CD4-positive, alpha-beta T cell (primary cell): ENCODE data around the gene ELF5. TPM values are rescaled to one million over a fixed set of nuclear protein-coding genes. Genes with fewer than 3 reads are reported as not detected.

Experiments
- ATAC-seq: fragments of 200-7000 bp; cut with Tn5 transposase; one replicate; pipeline ENCODE4 v1.10.0; 2022; ENCODE audit warnings: mild to moderate bottlenecking; ENCODE audit not compliant: poor library complexity
- CTCF ChIA-PET: fragments of 350-600 bp; sonication (Branson Sonifier 250); formaldehyde crosslinking; loops from one replicate; lab custom pipeline; 2021; ENCODE audit warnings: antibody characterized with exemption, inconsistent platforms; lab: Charles Lee
- POLR2A ChIA-PET: fragments of 350-600 bp; sonication (Branson Sonifier 250); formaldehyde crosslinking; loops from one replicate; lab custom pipeline; 2021; ENCODE audit warnings: antibody characterized with exemption, inconsistent platforms; lab: Charles Lee
- DNase-seq, 14 experiments: peaks; one replicate each; pipeline ENCODE4 v3.0.0-alpha.2; 2013 to 2020; ENCODE audit warnings: mixed read lengths in 2 of 14
- H3K27ac ChIP-seq, 2 donors: one replicate each; pipeline versions ENCODE4 v1.5.1 to v1.7.0; 2013; ENCODE audit warnings: low read length in 2 of 2, low read depth in 1 of 2, mild to moderate bottlenecking in 1 of 2
- H3K27me3 ChIP-seq, 2 experiments: 1 replicate in 1 of 2; 2 replicates in 1 of 2; pipeline versions ENCODE4 v1.6.1 to v1.7.0; 2013; ENCODE audit warnings: low read length in 2 of 2, control low read depth in 1 of 2, mild to moderate bottlenecking in 1 of 2, moderate library complexity in 1 of 2; ENCODE audit not compliant: insufficient read depth in 2 of 2, control insufficient read depth in 1 of 2
- H3K36me3 ChIP-seq: one replicate; pipeline ENCODE4 v1.6.1; 2013; ENCODE audit warnings: low read length, control low read depth; ENCODE audit not compliant: insufficient read depth
- H3K4me1 ChIP-seq: one replicate; pipeline ENCODE4 v1.6.1; 2013; ENCODE audit warnings: low read length, control low read depth; ENCODE audit not compliant: insufficient read depth
- H3K4me3 ChIP-seq: one replicate; pipeline ENCODE4 v1.5.1; 2013; ENCODE audit warnings: mild to moderate bottlenecking, low read length, moderate library complexity
- H3K9me3 ChIP-seq, 2 experiments: 1 replicate in 1 of 2; 2 replicates in 1 of 2; pipeline versions ENCODE4 v1.6.1 to v1.7.0; 2013; ENCODE audit warnings: low read length in 2 of 2, mild to moderate bottlenecking in 2 of 2, control low read depth in 1 of 2, moderate library complexity in 1 of 2; ENCODE audit not compliant: control insufficient read depth in 1 of 2, insufficient read depth in 1 of 2
- H3K27ac Mint-ChIP-seq: one replicate; pipeline ENCODE4 v1.8.0; 2020; ENCODE audit warnings: mixed read lengths
- H3K27me3 Mint-ChIP-seq: one replicate; pipeline ENCODE4 v1.8.0; 2021; ENCODE audit warnings: mixed read lengths
- H3K36me3 Mint-ChIP-seq: one replicate; pipeline ENCODE4 v1.8.0; 2021; ENCODE audit warnings: low read depth, mixed read lengths
- H3K4me1 Mint-ChIP-seq: one replicate; pipeline ENCODE4 v1.8.0; 2021; ENCODE audit warnings: low read depth, mixed read lengths
- H3K4me3 Mint-ChIP-seq: one replicate; pipeline ENCODE4 v1.8.0; 2020; ENCODE audit warnings: mild to moderate bottlenecking, mixed read lengths
- H3K9me3 Mint-ChIP-seq: one replicate; pipeline ENCODE4 v1.8.0; 2020; ENCODE audit warnings: mixed read lengths
- CTCF ChIP-seq: fragments of 200-600 bp; IDR thresholded peaks from one replicate; pipeline ENCODE4 v1.8.0; 2022; ENCODE audit warnings: antibody characterized with exemption, mild to moderate bottlenecking
- intact Hi-C, 2 experiments: fragments of 100-400 bp; cut with DNase I in 1 of 2; cut with micrococcal nuclease in 1 of 2; formaldehyde crosslinking; loops; one replicate each; pipeline versions ENCODE4 v1.15.1 to v1.9.0; 2023 to 2025; cut with DNase I, micrococcal nuclease
- total RNA-seq, 174 experiments: library from RNA in 2 of 174; stranded (reverse) in 2 of 174; gene quantifications; one replicate each; pipeline ENCODE4 v1.2.3 and lab custom pipeline; 2021 to 2026

Gene ELF5
- total RNA-seq, 2 experiments from 2014 or later, result not detected

- no peak overlapping the region for H3K4me3 ChIP-seq
- intact Hi-C loops, result loop anchor here in 1 of 2 experiments (10.0 kb wide), 2 partner anchors 1552 to 1862 kb away; partner anchors contain the start of genes EIF3M and QSER1
- Mint-ChIP-seq H3K36me3 (peaks cover 33% of the 10 kb centered on the region), H3K27me3 (no peaks in the 10 kb centered on the region), H3K4me1 (peaks cover 72% of the 10 kb centered on the region), H3K9me3 (no peaks in the 10 kb centered on the region), H3K4me3 (no peak overlapping the region), H3K27ac (no peak overlapping the region)
- ATAC-seq (no peak), DNase-seq (no peak)
- POLR2A ChIA-PET, result interaction anchor here (1.8 kb wide), 1 partner anchor 342 kb away, joined by 5 read pairs; the partner anchor contains the start of gene NAT10
- no peak for TF ChIP-seq CTCF
- H3K4me1 ChIP-seq, result peaks cover 16% of the 10 kb centered on the region
- H3K9me3 ChIP-seq, result no peaks in the 10 kb centered on the region
- peaks cover 24% of the 10 kb centered on the region for H3K36me3 ChIP-seq
- no peak overlapping the region for H3K27ac ChIP-seq
- H3K27me3 ChIP-seq, result no peaks in the 10 kb centered on the region
- CTCF ChIA-PET, result no interaction called here
Observed at GRCh38 chr11:34447044-34447443, 66.5 kb downstream of the ELF5 start.

- no peaks in the 10 kb centered on the region for H3K27me3 ChIP-seq
- no peak for ATAC-seq
- H3K36me3 Mint-ChIP-seq, result peaks cover 27% of the 10 kb centered on the region
- H3K9me3 ChIP-seq, result no peaks in the 10 kb centered on the region
- no peak for TF ChIP-seq CTCF
- H3K4me1 ChIP-seq, result peaks cover 16% of the 10 kb centered on the region
- no peaks in the 10 kb centered on the region for H3K9me3 Mint-ChIP-seq
- H3K27ac Mint-ChIP-seq, result no peak overlapping the region
- CTCF ChIA-PET, result no interaction called here
- no peak for DNase-seq
- no peaks in the 10 kb centered on the region for H3K27me3 Mint-ChIP-seq
- peaks cover 73% of the 10 kb centered on the region for H3K4me1 Mint-ChIP-seq
- intact Hi-C loops, result loop anchor here in 1 of 2 experiments (10.0 kb wide), 2 partner anchors 1552 to 1862 kb away; partner anchors contain the start of genes EIF3M and QSER1
- no peak overlapping the region for H3K4me3 Mint-ChIP-seq
- H3K36me3 ChIP-seq, result peaks cover 17% of the 10 kb centered on the region
- no peak overlapping the region for H3K27ac ChIP-seq
- POLR2A ChIA-PET, result no interaction called here
- no peak overlapping the region for H3K4me3 ChIP-seq
Observed at GRCh38 chr11:34446386-34446785, 67.2 kb downstream of the ELF5 start.

- CTCF ChIA-PET, result no interaction called here
- Histone ChIP-seq H3K9me3 (no peaks in the 10 kb centered on the region), H3K27me3 (no peaks in the 10 kb centered on the region), H3K36me3 (peaks cover 13% of the 10 kb centered on the region), H3K27ac (no peak overlapping the region), H3K4me3 (no peak overlapping the region), H3K4me1 (peaks cover 16% of the 10 kb centered on the region)
- Mint-ChIP-seq H3K27ac (no peak overlapping the region), H3K27me3 (no peaks in the 10 kb centered on the region), H3K36me3 (peaks cover 22% of the 10 kb centered on the region), H3K9me3 (no peaks in the 10 kb centered on the region), H3K4me1 (peaks cover 77% of the 10 kb centered on the region), H3K4me3 (no peak overlapping the region)
- intact Hi-C loops, result loop anchor here in 1 of 2 experiments (10.0 kb wide), 2 partner anchors 1551 to 1861 kb away; partner anchors contain the start of genes EIF3M and QSER1
- DNase-seq (no peak), ATAC-seq (no peak)
- TF ChIP-seq CTCF, result no peak
- POLR2A ChIA-PET, result no interaction called here
Observed at GRCh38 chr11:34445956-34446355, 67.6 kb downstream of the ELF5 start.
